NCI-H2107 treated with DMSO at 0.1 percent for 48 hours (cell line): ENCODE data around the gene SMTN.
A peak's percentile ranks its signal among the peaks of the same experiment; 100 is the strongest.

Experiments
- DNase-seq: peaks from one replicate; lab custom pipeline; 2025; ENCODE audit not compliant: unreplicated experiment; lab: John Stamatoyannopoulos, UW

Gene SMTN

DNA sequence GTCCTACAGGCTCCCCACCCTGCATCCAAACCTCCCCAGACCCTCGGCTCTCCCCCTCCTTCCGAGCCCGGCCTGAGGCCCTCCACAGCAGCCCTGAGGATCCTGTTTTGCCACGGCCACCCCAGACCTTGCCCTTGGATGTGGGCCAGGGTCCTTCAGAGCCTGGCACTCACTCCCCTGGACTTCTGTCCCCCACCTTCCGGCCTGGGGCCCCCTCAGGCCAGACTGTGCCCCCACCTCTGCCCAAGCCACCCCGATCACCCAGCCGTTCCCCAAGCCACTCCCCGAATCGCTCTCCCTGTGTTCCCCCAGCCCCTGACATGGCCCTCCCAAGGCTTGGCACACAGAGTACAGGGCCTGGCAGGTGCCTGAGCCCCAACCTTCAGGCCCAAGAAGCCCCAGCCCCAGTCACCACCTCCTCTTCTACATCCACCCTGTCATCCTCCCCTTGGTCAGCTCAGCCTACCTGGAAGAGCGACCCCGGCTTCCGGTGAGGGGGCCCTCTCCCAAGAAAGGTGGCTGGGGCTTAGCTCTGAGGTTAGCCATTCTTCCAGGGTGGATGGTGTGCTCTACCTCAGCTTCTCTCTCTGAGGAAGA, 44.5 kb downstream of the SMTN start:
- no peak for DNase-seq

GRCh38 chr22:31126128-31126868, 45.2 kb downstream of the SMTN start:
- no peak for DNase-seq

GRCh38 chr22:31126869-31127175, 45.7 kb downstream of the SMTN start:
- no peak for DNase-seq

DNA sequence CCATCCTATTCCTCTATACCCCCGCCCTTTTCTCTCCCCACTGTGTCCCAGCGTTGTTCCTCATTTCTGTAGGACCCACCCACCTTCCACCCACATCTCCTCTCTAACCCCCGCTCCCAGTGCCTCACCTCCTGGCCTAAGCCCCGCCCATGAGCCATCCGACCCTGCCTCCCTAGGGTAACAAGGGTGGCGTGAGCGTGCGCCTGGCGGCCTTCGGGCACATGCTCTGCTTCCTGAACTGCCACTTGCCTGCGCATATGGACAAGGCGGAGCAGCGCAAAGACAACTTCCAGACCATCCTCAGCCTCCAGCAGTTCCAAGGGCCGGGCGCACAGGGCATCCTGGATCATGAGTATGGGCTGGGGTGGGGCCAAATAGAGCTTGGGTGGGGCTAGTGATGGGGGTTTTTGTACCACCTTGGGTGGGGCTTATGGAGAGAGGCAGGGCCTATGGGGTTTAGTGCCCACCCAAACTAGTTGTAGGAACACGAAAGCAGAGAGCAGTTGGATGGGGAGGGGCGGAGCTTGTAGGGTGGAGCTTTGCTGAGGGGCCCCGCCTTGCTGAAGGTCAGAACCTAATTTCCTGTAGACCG, 46.2 kb downstream of the SMTN start:
- no peak for DNase-seq

DNA sequence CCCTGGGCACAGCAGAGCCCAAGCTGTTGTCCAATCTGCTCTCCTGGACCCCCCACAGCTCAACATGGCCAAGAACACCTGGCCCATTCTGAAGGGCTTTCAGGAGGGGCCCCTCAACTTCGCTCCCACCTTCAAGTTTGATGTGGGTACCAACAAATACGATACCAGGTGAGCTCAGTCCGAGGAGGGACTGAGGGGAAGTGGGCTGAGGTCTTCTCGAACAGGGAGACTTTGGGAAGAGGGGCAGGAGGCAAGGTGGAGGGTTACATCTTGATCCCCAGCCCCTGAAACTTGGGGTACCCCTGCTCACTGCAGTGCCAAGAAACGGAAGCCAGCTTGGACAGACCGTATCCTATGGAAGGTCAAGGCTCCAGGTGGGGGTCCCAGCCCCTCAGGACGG, 47.0 kb downstream of the SMTN start:
- no peak for DNase-seq

DNA sequence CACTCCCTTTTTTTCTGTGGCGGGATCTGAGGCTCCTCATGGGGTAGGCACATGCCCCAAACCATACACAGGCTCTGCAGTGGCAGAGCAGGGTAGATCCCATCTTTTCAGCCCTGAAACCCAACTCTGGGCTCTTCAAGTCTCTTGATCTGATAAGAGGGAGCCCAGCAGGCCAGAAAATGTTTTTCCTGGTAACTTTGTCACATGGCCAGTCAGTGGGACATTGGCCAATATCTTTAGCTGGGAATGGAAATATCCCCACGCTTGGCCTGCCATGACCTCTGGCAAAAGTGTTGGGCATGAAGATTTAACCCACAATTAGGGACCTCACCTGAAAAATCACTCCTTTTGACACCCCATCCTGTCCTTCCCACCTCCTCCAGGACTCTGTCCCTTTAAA, 49.8 kb downstream of the SMTN start:
- DNase-seq, result no peak

GRCh38 chr22:31133911-31134310, 52.8 kb downstream of the SMTN start:
- DNase-seq, result no peak

DNA sequence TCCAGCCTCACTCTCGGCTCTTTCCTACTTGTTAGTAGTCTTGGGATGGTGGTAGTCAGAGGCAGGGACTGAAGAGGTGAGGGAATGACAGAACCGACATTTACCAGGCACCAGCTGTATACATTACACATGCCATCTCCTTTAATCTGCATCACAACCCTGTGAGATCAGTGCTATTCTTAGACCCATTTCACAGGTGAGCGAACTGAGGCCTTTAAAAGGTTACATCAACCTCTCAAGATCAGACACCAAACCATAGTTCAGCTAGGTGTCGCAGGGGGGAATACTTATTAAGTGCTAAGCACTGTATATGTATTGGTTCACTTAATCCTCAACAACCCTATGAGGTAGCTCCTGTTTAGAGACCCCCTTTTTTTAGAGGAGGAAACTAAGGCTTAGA, 53.6 kb downstream of the SMTN start:
- DNase-seq, result no peak

DNA sequence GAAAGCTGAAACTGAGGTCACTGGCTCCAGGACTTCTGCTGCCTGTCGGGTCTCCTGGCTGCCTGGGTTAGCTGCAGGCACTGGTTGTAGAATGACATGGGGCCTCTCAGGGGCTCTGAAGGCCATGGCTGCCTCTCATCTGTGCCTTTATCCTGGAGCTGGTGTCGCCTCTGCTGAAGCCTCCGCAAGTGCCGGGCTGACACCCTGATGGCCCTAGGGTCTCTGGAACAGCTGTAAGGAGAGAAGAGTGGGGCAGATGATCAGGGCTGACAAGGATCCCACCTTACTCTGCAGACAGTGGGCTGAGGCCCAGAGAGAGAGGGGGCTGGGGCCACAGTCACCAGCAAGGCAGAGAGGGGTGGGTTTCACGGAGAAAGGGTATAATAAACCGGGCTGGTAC, 54.6 kb downstream of the SMTN start:
- DNase-seq, result no peak

GRCh38 chr22:31136155-31136554, 55.0 kb downstream of the SMTN start:
- DNase-seq, result no peak

GRCh38 chr22:31136711-31137110, 55.6 kb downstream of the SMTN start:
- DNase-seq, result no peak

DNA sequence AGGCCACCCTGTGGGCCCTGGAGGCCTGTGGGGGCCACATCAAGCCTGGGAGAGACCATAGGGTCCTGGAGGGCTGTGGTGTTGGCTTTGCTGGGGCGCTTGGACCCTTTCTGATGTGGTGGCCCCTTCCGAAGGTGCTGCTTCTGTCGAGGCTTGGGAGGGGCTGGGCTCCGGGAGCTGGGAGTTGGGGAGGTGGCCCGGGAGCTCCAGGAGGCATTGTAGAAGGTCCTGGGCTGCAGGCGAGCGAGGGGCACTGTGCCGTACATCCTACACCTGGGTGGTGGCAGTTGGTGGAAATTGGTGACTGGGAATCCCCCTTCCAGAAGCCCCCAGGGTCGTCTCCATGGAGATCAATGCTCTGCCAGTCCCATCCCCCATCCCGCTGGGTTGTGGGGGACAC, 56.6 kb downstream of the SMTN start:
- DNase-seq, result no peak

- DNase-seq, result no peak
Observed at GRCh38 chr22:31138126-31138525, 57.0 kb downstream of the SMTN start.

GRCh38 chr22:31139066-31139465, 57.9 kb downstream of the SMTN start:
- DNase-seq, result no peak

DNA sequence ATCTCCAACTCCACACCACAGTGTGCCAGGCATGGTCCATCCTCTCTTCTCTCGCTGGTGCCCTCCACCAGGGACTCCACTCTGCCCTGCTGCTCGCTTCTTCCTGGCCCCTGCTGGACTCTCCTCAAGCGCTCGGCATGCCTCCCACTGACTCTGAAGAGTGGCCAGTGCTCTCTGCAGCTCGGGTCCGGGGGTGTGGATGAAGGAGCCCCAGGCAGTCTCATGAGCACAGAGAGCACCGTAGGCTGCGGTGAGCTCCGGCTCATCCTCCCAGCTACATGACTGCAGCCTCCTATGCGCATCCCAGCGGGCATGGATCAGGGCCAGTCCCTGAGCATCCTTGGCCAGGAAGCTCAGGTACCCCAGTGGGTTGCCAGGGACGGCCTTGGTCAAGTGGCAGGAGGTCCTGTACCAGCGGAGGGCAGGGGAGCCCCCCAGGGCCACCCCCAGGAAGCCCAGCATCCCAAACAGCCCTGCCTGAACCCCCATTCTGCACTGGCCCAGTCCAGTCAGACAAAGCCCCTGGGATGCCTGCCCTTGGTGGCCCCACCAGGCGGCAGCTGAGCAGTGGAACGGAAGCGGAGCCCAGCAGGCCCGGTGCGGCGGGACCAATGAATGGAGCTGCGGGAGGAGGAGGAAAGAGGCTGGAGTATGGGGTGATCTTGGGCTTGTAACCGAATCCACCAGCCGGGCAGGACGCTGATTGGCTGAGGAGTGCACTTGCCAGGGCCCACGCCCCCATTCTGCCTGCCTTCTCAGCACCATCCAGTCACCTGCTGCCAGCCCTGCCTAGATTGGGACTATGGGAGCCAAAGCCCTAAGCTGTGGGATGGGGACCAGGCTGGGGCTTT, 59.0 kb downstream of the SMTN start, which contains the start of gene PLA2G3:
PLA2G3 (minus strand) TSS at position 643 of the 851 bp plus-strand sequence; CDS start at position 489, 154 bp downstream.
- DNase-seq, result peak; percentile 84

DNA sequence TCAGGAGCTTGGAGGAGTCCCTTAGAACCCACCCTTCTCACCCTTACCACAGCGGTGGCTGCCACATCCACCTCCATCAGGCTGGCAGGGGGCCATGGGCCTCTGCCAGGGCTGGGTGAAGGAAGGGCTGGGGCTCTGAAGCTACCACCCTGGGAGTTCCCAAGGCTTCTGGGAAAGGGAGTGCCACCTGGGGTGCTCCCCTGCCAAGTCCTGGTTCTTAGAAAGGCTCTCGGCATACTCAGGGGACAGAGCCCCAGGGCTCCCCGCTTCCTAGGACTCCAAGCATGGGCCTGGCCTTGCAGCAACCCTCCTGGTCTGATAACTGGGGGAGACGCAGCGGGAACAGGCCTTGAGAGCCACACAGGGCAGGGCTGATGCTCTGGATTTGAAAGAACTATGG, 59.6 kb downstream of the SMTN start:
- DNase-seq, result no peak

DNA sequence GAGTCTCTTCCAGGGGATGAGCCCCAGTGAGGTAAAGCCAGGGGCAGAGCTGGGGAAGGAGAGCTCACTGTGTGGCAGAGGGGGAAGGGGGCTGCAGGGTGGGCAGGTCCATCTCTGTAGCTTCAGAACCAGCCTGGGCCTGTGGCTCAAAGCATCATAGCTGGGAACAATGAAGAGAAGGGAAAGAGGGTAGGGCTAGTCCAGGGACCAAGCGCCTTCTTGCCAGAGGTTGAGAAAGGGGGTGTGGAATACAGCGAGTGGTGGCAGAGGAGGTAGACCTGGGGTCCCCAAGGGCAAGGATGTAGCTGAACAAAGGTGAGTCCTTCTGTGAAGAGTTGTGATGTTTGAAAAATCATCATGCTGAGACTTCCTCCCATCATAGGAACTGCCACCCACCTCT, 60.4 kb downstream of the SMTN start:
- no peak for DNase-seq

DNA sequence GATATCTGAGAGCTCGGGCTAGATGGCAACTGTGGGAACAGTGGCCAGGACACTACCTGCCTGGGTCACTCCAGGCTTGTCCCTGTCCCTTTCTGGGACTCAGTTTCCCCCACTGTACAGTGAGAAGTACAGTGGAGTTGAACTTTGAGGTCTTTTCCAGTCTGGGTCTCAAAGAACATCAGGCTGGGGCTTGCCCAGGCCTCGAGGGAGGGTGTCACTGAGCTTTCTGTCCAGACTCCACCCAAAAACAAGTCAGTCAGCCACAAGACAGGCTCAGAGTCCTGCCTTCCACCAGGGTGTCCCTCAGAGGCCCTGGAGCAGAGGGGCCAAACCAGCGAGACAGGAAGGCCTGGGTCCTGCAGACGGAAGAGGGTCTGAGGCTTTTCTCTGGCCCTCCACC, 61.2 kb downstream of the SMTN start:
- DNase-seq, result no peak

DNA sequence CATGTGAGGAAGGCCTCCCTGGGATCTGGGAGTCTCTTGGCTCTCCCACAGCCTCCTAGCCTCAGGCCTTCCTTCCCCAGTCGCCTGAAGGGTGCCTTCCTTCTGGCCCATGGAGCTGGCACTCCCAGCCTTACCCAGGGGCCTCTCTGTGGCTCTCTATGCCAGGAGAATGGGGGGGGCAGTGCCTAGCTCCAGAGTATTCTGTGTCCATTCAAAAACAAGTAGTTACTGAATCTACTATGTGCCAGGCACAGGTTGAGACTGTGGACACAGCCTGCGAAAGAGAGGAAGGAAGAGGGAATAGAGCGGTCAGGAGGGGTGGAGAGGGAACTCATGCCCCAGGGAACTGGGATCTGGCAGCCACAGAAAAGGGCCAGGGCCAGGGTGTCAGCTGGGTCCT, 61.9 kb downstream of the SMTN start:
- no peak for DNase-seq

DNA sequence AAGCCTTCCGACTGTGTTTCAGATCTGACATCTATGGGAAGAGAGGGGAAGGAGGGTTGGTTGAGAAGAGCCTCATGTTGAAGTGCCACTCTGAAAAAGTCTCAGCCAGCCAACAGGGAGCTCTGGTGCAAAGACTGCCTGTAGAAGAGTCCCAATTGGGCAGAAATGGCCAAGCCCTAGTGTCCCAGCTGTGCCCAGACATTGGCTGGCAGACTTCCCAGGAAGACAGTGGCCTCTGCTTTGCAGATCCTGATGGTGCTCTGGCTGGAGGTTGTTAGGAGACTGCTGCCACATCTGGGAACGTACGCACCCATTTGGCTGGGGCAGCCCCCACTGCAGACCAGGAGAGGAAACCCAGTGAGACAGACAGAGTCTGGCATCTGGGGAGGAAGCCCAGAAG, 62.4 kb downstream of the SMTN start:
- DNase-seq, result no peak

GRCh38 chr22:31144223-31144622, 63.1 kb downstream of the SMTN start:
- DNase-seq, result no peak

- no peak for DNase-seq
Observed at GRCh38 chr22:31148488-31148887, 67.4 kb downstream of the SMTN start.
